ENCODE results near the gene CD300LF.

Gene CD300LF

DNA sequence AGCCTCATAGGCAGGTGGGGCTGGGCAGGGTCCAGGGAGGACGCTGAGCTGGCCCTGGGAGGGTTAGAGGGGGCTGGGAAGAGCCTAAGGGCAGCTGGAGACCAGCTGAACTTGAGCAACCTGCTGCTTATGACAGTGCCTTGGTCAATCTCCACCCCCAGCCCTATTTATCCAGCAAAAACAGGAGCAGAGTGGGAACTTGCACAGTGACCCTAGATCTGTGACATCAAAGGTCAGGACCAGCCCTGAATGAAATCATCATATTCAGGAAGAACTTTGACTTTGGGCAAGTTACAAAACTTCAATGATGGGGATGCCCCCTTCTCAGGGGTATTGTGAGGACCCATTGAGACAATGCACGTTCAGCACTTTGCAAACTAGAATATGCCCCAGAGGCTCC, 9.4 kb downstream of the CD300LF start:
- Histone ChIP-seq H3K79me2 (no peaks in the 10 kb centered on the region), H3K36me3 (ENCODE audit: control insufficient read depth, insufficient read depth, low read length) (no peaks in the 10 kb centered on the region)

DNA sequence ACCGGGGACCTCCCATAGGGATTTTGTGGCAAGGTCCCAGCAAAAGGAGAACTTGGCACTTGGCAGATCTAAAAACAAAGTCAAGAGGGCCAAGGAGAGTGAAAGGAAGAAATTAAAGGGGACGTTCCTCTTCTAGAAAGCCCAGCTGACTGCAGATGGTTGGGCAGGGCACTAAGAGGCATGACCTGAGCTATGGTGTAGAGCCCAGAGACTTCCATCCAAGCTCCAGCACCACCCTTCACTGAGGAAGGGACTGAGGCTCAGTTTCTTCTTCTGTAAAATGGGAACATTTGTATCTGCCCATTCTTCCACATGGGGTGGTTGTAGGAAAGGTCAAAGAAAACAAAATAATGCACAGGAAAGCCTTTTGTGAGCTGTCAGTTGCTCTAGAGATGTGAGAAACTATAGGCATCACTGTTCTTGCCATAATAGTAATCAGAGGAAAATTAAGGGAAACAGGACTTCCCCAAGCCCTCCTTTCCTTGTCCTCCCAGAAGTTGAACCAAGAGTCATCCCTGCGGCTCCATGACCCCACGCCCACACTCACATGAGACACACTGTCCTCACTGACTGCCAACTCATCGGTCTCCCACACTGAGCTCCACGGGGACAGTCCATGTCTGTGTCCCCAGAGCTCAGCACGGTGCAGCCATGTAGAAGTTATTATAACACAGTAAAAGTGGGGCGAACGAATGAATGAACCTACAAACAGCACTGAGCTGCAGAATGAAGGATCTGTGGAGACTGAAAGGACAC, 10.4 kb downstream of the CD300LF start:
- Histone ChIP-seq H3K9ac (no peak overlapping the region), H3K36me3 (ENCODE audit: control insufficient read depth, insufficient read depth, low read length) (no peaks in the 10 kb centered on the region), H3K79me2 (no peaks in the 10 kb centered on the region), H3K4me1 (no peaks in the 10 kb centered on the region), H3K9me3 (ENCODE audit: control insufficient read depth, low read length) (no peaks in the 10 kb centered on the region), H3K4me3 (ENCODE audit: low read depth, low read length) (no peak overlapping the region), H3K27ac (no peak overlapping the region), H2AFZ (no peak overlapping the region), H3K27me3 (ENCODE audit: control insufficient read depth, insufficient read depth, low read length) (no peaks in the 10 kb centered on the region), H3K4me2 (ENCODE audit: low read length) (no peak overlapping the region)
- TF ChIP-seq CTCF (IDR thresholded peaks at IDR 0.05), result no peak

More for the DNA sequence above, 9.4 kb downstream of the CD300LF start:
- Histone ChIP-seq H3K9ac (no peak overlapping the region), H3K27ac (no peak overlapping the region), H3K27me3 (ENCODE audit: control insufficient read depth, insufficient read depth, low read length) (no peaks in the 10 kb centered on the region), H3K4me2 (ENCODE audit: low read length) (no peak overlapping the region), H2AFZ (no peak overlapping the region), H3K9me3 (ENCODE audit: control insufficient read depth, low read length) (no peaks in the 10 kb centered on the region), H3K4me3 (ENCODE audit: low read depth, low read length) (no peak overlapping the region), H3K4me1 (no peaks in the 10 kb centered on the region)
- no peak for TF ChIP-seq CTCF (IDR thresholded peaks at IDR 0.05)

DNA sequence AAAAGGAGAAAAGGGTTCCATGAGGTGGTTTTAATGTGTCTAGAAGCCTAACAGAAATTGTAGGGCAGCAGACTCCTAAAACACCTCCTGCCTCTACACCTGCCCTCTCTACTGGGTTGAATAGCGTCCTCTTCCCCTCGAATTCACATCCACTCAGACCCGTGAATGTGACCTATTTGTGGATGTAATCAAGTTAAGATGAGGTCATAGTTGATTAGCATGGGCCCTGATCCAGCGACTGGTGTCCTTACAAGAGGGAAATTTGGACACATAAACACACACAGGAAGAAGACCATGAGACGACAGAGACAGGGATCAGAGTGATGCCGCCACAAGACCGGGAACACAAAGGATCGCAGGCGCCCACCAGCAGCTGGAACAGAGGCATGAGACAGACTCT, 13.5 kb downstream of the CD300LF start:
- Histone ChIP-seq H3K79me2 (no peaks in the 10 kb centered on the region), H3K9me3 (ENCODE audit: control insufficient read depth, low read length) (no peaks in the 10 kb centered on the region), H3K36me3 (ENCODE audit: control insufficient read depth, insufficient read depth, low read length) (no peaks in the 10 kb centered on the region), H3K9ac (no peak overlapping the region), H3K4me1 (no peaks in the 10 kb centered on the region), H3K4me2 (ENCODE audit: low read length) (no peak overlapping the region), H2AFZ (no peak overlapping the region), H3K4me3 (ENCODE audit: low read depth, low read length) (no peak overlapping the region), H3K27ac (no peak overlapping the region), H3K27me3 (ENCODE audit: control insufficient read depth, insufficient read depth, low read length) (no peaks in the 10 kb centered on the region)
- no peak for TF ChIP-seq CTCF (IDR thresholded peaks at IDR 0.05)

DNA sequence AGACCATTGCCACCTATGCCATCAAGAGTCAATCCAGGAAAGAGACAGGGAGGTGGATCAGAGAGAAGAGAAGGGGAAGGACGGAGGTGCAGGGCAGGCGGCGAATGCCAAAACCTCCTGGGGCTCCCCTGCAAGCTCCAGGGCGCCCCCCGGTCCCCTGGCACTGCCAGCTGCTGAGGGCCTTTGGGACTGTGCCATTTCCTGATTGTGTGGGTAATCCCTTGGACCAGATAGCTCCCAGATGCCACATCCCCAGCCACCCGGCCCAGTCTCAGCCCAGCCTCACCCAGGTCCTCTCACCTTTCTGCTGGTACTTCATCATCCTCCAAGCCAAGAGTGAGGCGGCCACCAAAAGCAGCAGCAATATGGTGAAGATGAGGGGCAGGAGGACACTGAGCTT, 14.7 kb downstream of the CD300LF start:
- Histone ChIP-seq H3K79me2 (no peaks in the 10 kb centered on the region), H3K4me2 (ENCODE audit: low read length) (no peak overlapping the region), H3K36me3 (ENCODE audit: control insufficient read depth, insufficient read depth, low read length) (no peaks in the 10 kb centered on the region), H3K27ac (no peak overlapping the region), H3K9me3 (ENCODE audit: control insufficient read depth, low read length) (no peaks in the 10 kb centered on the region), H3K4me1 (no peaks in the 10 kb centered on the region), H2AFZ (no peak overlapping the region), H3K9ac (no peak overlapping the region), H3K4me3 (ENCODE audit: low read depth, low read length) (no peak overlapping the region), H3K27me3 (ENCODE audit: control insufficient read depth, insufficient read depth, low read length) (no peaks in the 10 kb centered on the region)
- no peak for TF ChIP-seq CTCF (IDR thresholded peaks at IDR 0.05)

DNA sequence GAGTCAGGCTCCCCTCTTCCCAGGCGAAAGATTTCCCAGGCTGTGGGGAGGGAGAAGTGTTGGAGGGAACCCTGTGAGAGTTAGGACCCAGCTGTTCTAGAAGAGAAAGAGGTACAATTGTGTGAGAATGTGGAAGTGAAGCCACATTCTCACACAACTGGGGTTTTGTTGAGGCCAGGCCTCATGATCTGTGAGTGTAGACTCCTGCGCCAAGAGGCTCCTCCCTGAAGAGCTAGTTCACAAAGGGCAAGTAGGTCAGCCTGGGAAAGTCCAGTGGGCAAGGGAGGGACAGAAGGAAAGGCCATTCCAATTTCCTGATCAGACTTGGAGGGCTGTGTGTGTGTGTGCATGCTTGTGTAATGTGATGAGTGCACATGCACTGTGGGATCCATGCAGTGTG, 15.2 kb downstream of the CD300LF start:
- no peak overlapping the region for H2AFZ ChIP-seq
- no peak overlapping the region for H3K9ac ChIP-seq
- no peaks in the 10 kb centered on the region for H3K4me1 ChIP-seq
- no peaks in the 10 kb centered on the region for H3K79me2 ChIP-seq
- no peaks in the 10 kb centered on the region for H3K36me3 ChIP-seq (ENCODE audit: control insufficient read depth, insufficient read depth, low read length)
- H3K27ac ChIP-seq, result no peak overlapping the region
- no peaks in the 10 kb centered on the region for H3K9me3 ChIP-seq (ENCODE audit: control insufficient read depth, low read length)
- no peak for TF ChIP-seq CTCF (IDR thresholded peaks at IDR 0.05)
- H3K4me3 ChIP-seq (ENCODE audit: low read depth, low read length), result no peak overlapping the region
- H3K27me3 ChIP-seq (ENCODE audit: control insufficient read depth, insufficient read depth, low read length), result no peaks in the 10 kb centered on the region
- no peak overlapping the region for H3K4me2 ChIP-seq (ENCODE audit: low read length)

All from parathyroid adenoma (tissue), 2 donors.